Measurements from ENCODE around the gene SNX7. TPM values are rescaled to one million over a fixed set of nuclear protein-coding genes. Genes with fewer than 3 reads are reported as not detected.
A peak's percentile ranks its signal among the peaks of the same experiment; 100 is the strongest.

Gene SNX7
- total and polyA plus RNA-seq, 7 experiments from 2014 or later: 0.19 to 1.3 (median 0.24) TPM; not detected in 4

- CTCF ChIA-PET: no interaction called here
- DNase-seq (no peak), ATAC-seq (no peak)
- no peaks in the 10 kb centered on the region for H3K36me3 ChIP-seq (ENCODE audit: control insufficient read depth in 2 of 3, insufficient read depth in 3 of 3, low read length in 3 of 3)
- Mint-ChIP-seq H3K4me1 (no peaks in the 10 kb centered on the region), H3K9me3 (peaks cover 9 to 33% (median 18%) of the 10 kb centered on the region in 11 donors), H3K4me3 (no peak overlapping the region), H3K36me3 (peaks cover 0 to 9% (median 6%) of the 10 kb centered on the region in 5 donors), H3K27ac (no peak overlapping the region), H3K27me3 (peaks cover 0 to 10% (median 2%) of the 10 kb centered on the region in 5 donors)
- H3K9me3 ChIP-seq (ENCODE audit: control insufficient read depth in 2 of 3, low read length in 3 of 3): no peaks in the 10 kb centered on the region
- intact Hi-C loops (cut with micrococcal nuclease): no loop called here
- no peaks in the 10 kb centered on the region for H3K27me3 ChIP-seq (ENCODE audit: control insufficient read depth in 2 of 2, insufficient read depth in 2 of 2, low read length in 2 of 2)
- H3K27ac ChIP-seq (ENCODE audit: low read depth, low read length): no peak overlapping the region
- no peak overlapping the region for H3K4me3 ChIP-seq (ENCODE audit: low read length)
- H3K4me1 ChIP-seq (ENCODE audit: control insufficient read depth in 2 of 2, insufficient read depth in 2 of 2, low read length in 2 of 2): no peaks in the 10 kb centered on the region
- POLR2A ChIA-PET: no interaction called here
Measured at GRCh38 chr1:98783821-98784220, 122.3 kb downstream of the SNX7 start.

- Mint-ChIP-seq H3K4me1 (peaks cover under 1 to 15% (median 7%) of the 10 kb centered on the region in 7 donors), H3K9me3 (peaks cover 0 to 8% (median 4%) of the 10 kb centered on the region in 11 donors), H3K27ac (no peak overlapping the region), H3K27me3 (peaks cover 0 to 10% (median 0%) of the 10 kb centered on the region in 5 donors), H3K36me3 (no peaks in the 10 kb centered on the region), H3K4me3 (no peak overlapping the region)
- Histone ChIP-seq H3K4me3 (ENCODE audit: low read length) (no peak overlapping the region), H3K27ac (ENCODE audit: low read depth, low read length) (no peak overlapping the region), H3K36me3 (ENCODE audit: control insufficient read depth in 2 of 3, insufficient read depth in 3 of 3, low read length in 3 of 3) (no peaks in the 10 kb centered on the region), H3K27me3 (ENCODE audit: control insufficient read depth in 2 of 2, insufficient read depth in 2 of 2, low read length in 2 of 2) (no peaks in the 10 kb centered on the region), H3K4me1 (ENCODE audit: control insufficient read depth in 2 of 2, insufficient read depth in 2 of 2, low read length in 2 of 2) (no peaks in the 10 kb centered on the region), H3K9me3 (ENCODE audit: control insufficient read depth in 2 of 3, low read length in 3 of 3) (no peaks in the 10 kb centered on the region)
- intact Hi-C loops (cut with micrococcal nuclease): loop anchor here in 1 of 2 donors (5.0 kb wide), 4 partner anchors 151 to 916 kb away; no protein-coding TSS in a partner anchor
- ATAC-seq: no peak
- DNase-seq: no peak
- POLR2A ChIA-PET: no interaction called here
- CTCF ChIA-PET: interaction anchor here (0.5 to 0.6 kb wide), 3 partner anchors 24 to 701 kb away, joined by 3 to 6 read pairs (median 3); no protein-coding TSS in a partner anchor
Measured at GRCh38 chr1:98791498-98791897, 130.0 kb downstream of the SNX7 start.

DNA sequence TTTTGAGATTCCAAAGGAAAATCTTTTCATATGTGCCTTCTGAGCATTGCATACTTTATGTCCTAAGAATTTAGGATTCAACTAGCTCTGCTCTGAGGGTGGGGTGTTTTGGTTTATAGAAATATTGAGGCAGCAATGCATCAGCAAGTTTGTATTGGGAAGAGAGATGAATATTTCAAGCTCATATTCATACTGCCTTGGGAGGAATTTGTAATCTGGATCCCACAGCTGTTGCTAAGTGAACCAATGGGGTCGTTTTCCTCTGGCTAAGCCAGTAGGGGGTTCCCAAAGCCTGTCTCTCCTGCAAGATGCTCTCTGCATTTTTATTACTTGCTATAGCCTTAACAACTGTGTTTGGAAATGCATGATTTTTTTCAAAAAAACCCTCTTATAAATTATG lies 130.6 kb downstream of the SNX7 start:
- H3K4me1 Mint-ChIP-seq: peaks cover 7 to 22% (median 13%) of the 10 kb centered on the region in 7 donors
- CTCF ChIA-PET: interaction anchor here (0.6 kb wide), 1 partner anchor 700 kb away, joined by 6 read pairs; no protein-coding TSS in a partner anchor
- ATAC-seq (no peak), DNase-seq (no peak)
- POLR2A ChIA-PET: no interaction called here
- Histone ChIP-seq H3K9me3 (ENCODE audit: control insufficient read depth in 2 of 3, low read length in 3 of 3) (no peaks in the 10 kb centered on the region), H3K4me3 (ENCODE audit: low read length) (no peak overlapping the region), H3K4me1 (ENCODE audit: control insufficient read depth in 2 of 2, insufficient read depth in 2 of 2, low read length in 2 of 2) (peaks cover 5 to 6% of the 10 kb centered on the region in 2 donors), H3K36me3 (ENCODE audit: control insufficient read depth in 2 of 3, insufficient read depth in 3 of 3, low read length in 3 of 3) (no peaks in the 10 kb centered on the region), H3K27ac (ENCODE audit: low read depth, low read length) (no peak overlapping the region), H3K27me3 (ENCODE audit: control insufficient read depth in 2 of 2, insufficient read depth in 2 of 2, low read length in 2 of 2) (no peaks in the 10 kb centered on the region)
- intact Hi-C loops (cut with micrococcal nuclease): loop anchor here in 1 of 2 donors (5.0 kb wide), 4 partner anchors 150 to 915 kb away; no protein-coding TSS in a partner anchor
- H3K4me3 Mint-ChIP-seq: no peak overlapping the region
- peaks cover 0 to 1% (median 0%) of the 10 kb centered on the region in 11 donors for H3K9me3 Mint-ChIP-seq
- no peaks in the 10 kb centered on the region for H3K36me3 Mint-ChIP-seq
- H3K27me3 Mint-ChIP-seq: peaks cover 0 to 16% (median 0%) of the 10 kb centered on the region in 5 donors
- no peak overlapping the region for H3K27ac Mint-ChIP-seq

- Mint-ChIP-seq H3K9me3 (no peaks in the 10 kb centered on the region), H3K27me3 (peaks cover 0 to 16% (median 0%) of the 10 kb centered on the region in 5 donors), H3K4me3 (no peak overlapping the region), H3K27ac (no peak overlapping the region), H3K4me1 (peaks cover 16 to 32% (median 22%) of the 10 kb centered on the region in 7 donors), H3K36me3 (no peaks in the 10 kb centered on the region)
- DNase-seq (no peak), ATAC-seq (no peak)
- CTCF ChIA-PET: interaction anchor here (1.0 to 3.0 kb wide), 6 partner anchors 19 to 687 kb away, joined by 3 to 33 read pairs (median 5); no protein-coding TSS in a partner anchor
- Histone ChIP-seq H3K4me1 (ENCODE audit: control insufficient read depth in 2 of 2, insufficient read depth in 2 of 2, low read length in 2 of 2) (peaks cover 6 to 15% of the 10 kb centered on the region in 2 donors), H3K4me3 (ENCODE audit: low read length) (no peak overlapping the region), H3K27me3 (ENCODE audit: control insufficient read depth in 2 of 2, insufficient read depth in 2 of 2, low read length in 2 of 2) (no peaks in the 10 kb centered on the region), H3K9me3 (ENCODE audit: control insufficient read depth in 2 of 3, low read length in 3 of 3) (no peaks in the 10 kb centered on the region), H3K27ac (ENCODE audit: low read depth, low read length) (no peak overlapping the region), H3K36me3 (ENCODE audit: control insufficient read depth in 2 of 3, insufficient read depth in 3 of 3, low read length in 3 of 3) (no peaks in the 10 kb centered on the region)
- intact Hi-C loops (cut with micrococcal nuclease): loop anchor here in 1 of 2 donors (5.0 kb wide), 4 partner anchors 149 to 914 kb away; no protein-coding TSS in a partner anchor
- POLR2A ChIA-PET: interaction anchor here (2.5 kb wide), 1 partner anchor 78 kb away, joined by 13 read pairs; no protein-coding TSS in a partner anchor
Measured at GRCh38 chr1:98793136-98793535, 131.6 kb downstream of the SNX7 start.

DNA sequence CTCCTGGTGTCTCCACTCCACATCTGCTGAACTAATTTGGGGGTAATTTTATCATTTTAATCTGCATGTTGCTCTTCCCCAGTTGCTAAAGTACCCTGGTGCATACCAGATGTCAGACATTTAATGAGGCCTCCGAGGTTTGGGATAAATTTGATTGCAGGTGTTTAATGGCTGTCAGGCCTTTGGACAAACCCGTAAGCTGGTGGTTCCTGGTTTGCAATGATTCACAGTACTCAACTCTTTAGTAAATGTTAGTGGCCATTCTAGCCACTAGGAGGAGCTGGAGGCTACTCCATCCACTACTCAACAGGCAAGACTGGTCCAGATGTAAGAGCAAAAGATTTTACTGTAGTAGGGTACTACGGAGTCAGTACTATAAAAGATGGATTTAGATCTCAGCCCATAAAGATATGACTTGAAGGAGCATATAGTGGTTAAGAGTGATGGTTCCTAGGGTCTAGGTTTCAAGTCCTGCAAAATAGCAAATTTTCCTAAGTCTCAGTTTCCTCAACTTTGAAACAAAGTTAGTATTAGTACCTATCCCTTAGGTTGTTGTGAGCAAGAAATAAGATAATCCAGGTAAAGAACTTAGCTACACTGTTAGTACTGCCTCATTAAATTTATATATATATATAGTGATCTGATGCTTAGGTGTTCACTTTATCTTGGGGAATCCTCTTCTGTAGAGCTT lies 132.8 kb downstream of the SNX7 start:
- no peaks in the 10 kb centered on the region for H3K27me3 ChIP-seq (ENCODE audit: control insufficient read depth in 2 of 2, insufficient read depth in 2 of 2, low read length in 2 of 2)
- no peaks in the 10 kb centered on the region for H3K9me3 ChIP-seq (ENCODE audit: control insufficient read depth in 2 of 3, low read length in 3 of 3)
- peaks cover 6 to 20% of the 10 kb centered on the region in 2 donors for H3K4me1 ChIP-seq (ENCODE audit: control insufficient read depth in 2 of 2, insufficient read depth in 2 of 2, low read length in 2 of 2)
- peaks cover 20 to 44% (median 30%) of the 10 kb centered on the region in 7 donors for H3K4me1 Mint-ChIP-seq
- peaks cover 0 to under 1% (median 0%) of the 10 kb centered on the region in 11 donors for H3K9me3 Mint-ChIP-seq
- H3K27me3 Mint-ChIP-seq: peaks cover 0 to 12% (median 0%) of the 10 kb centered on the region in 5 donors
- H3K27ac ChIP-seq (ENCODE audit: low read depth, low read length): no peak overlapping the region
- no peak overlapping the region for H3K4me3 ChIP-seq (ENCODE audit: low read length)
- DNase-seq (peak in 8 of 9 donors; percentile 23 to 78 (median 66)), ATAC-seq (peak; percentile 89)
- CTCF ChIA-PET: interaction anchor here (0.5 to 3.0 kb wide), 17 partner anchors 18 to 996 kb away, joined by 3 to 33 read pairs (median 4); no protein-coding TSS in a partner anchor
- intact Hi-C loops (cut with micrococcal nuclease): loop anchor here (1.0 to 5.0 kb wide), 12 partner anchors 45 to 913 kb away; partner anchors contain the start of gene PLPPR5 (in 1 of the 2)
- no peak overlapping the region for H3K4me3 Mint-ChIP-seq
- no peaks in the 10 kb centered on the region for H3K36me3 Mint-ChIP-seq
- POLR2A ChIA-PET: interaction anchor here (0.7 to 2.5 kb wide), 4 partner anchors 9 to 105 kb away, joined by 3 to 13 read pairs (median 4); no protein-coding TSS in a partner anchor
- H3K27ac Mint-ChIP-seq: peak overlapping the region in 2 of 9 donors; percentile 60 to 65
- no peaks in the 10 kb centered on the region for H3K36me3 ChIP-seq (ENCODE audit: control insufficient read depth in 2 of 3, insufficient read depth in 3 of 3, low read length in 3 of 3)

- CTCF ChIA-PET: interaction anchor here (0.9 to 1.3 kb wide), 3 partner anchors 144 to 684 kb away, joined by 4 read pairs; no protein-coding TSS in a partner anchor
- H3K36me3 Mint-ChIP-seq: no peaks in the 10 kb centered on the region
- peaks cover 0 to 10% (median 0%) of the 10 kb centered on the region in 5 donors for H3K27me3 Mint-ChIP-seq
- H3K9me3 ChIP-seq (ENCODE audit: control insufficient read depth in 2 of 3, low read length in 3 of 3): no peaks in the 10 kb centered on the region
- peaks cover 20 to 48% (median 32%) of the 10 kb centered on the region in 7 donors for H3K4me1 Mint-ChIP-seq
- H3K9me3 Mint-ChIP-seq: peaks cover 0 to 5% (median 0%) of the 10 kb centered on the region in 11 donors
- no peak overlapping the region for H3K27ac ChIP-seq (ENCODE audit: low read depth, low read length)
- peaks cover 6 to 20% of the 10 kb centered on the region in 2 donors for H3K4me1 ChIP-seq (ENCODE audit: control insufficient read depth in 2 of 2, insufficient read depth in 2 of 2, low read length in 2 of 2)
- ATAC-seq (no peak), DNase-seq (no peak)
- intact Hi-C loops (cut with micrococcal nuclease): loop anchor here (2.0 to 5.0 kb wide), 3 partner anchors 41 to 91 kb away; no protein-coding TSS in a partner anchor
- no peak overlapping the region for H3K4me3 ChIP-seq (ENCODE audit: low read length)
- H3K27ac Mint-ChIP-seq: no peak overlapping the region
- H3K27me3 ChIP-seq (ENCODE audit: control insufficient read depth in 2 of 2, insufficient read depth in 2 of 2, low read length in 2 of 2): no peaks in the 10 kb centered on the region
- no peak overlapping the region for H3K4me3 Mint-ChIP-seq
- POLR2A ChIA-PET: interaction anchor here (0.5 to 1.3 kb wide), 4 partner anchors 75 to 672 kb away, joined by 3 to 5 read pairs (median 4); no protein-coding TSS in a partner anchor
- no peaks in the 10 kb centered on the region for H3K36me3 ChIP-seq (ENCODE audit: control insufficient read depth in 2 of 3, insufficient read depth in 3 of 3, low read length in 3 of 3)
Measured at GRCh38 chr1:98796049-98796448, 134.5 kb downstream of the SNX7 start.

Data from naive thymus-derived CD4-positive, alpha-beta T cell (primary cell).